GM23338 (cell line): ENCODE measurements around the gene CYFIP2.

Experiments
- CREB1 ChIP-seq: fragments of 250-450 bp; sonication (Bioruptor Pico); IDR thresholded peaks from 2 replicates; pipeline ENCODE4 v1.5.0; 2020; ENCODE audit warnings: low read depth, mild to moderate bottlenecking, moderate library complexity
- EZH2 ChIP-seq: fragments of 200-600 bp; sonication (generic); IDR thresholded peaks from one replicate; pipeline ENCODE4 v1.8.0; 2017; ENCODE audit warnings: antibody characterized with exemption, mild to moderate bottlenecking, low read depth; ENCODE audit not compliant: unreplicated experiment
- EZH2phosphoT487 ChIP-seq: fragments of 200-600 bp; sonication (generic); IDR thresholded peaks from one replicate; pipeline ENCODE4 v1.8.1; 2018; ENCODE audit warnings: antibody characterized with exemption; ENCODE audit not compliant: unreplicated experiment
- JUNB ChIP-seq: IDR thresholded peaks from one replicate; pipeline ENCODE4 v1.6.1; 2016; ENCODE audit warnings: antibody characterized with exemption; ENCODE audit not compliant: unreplicated experiment
- NANOG ChIP-seq: IDR thresholded peaks from 2 replicates; pipeline ENCODE4 v1.6.1; 2016; ENCODE audit warnings: antibody characterized with exemption, borderline replicate concordance
- POLR2AphosphoS5 ChIP-seq: IDR thresholded peaks from 2 replicates; pipeline ENCODE4 v1.6.1; 2016; ENCODE audit warnings: antibody characterized with exemption, low read depth
- ZNF114 ChIP-seq: fragments of 250-450 bp; sonication (Bioruptor Pico); IDR thresholded peaks from 2 replicates; pipeline ENCODE4 v1.5.0; 2020; ENCODE audit warnings: mild to moderate bottlenecking, moderate library complexity
- ZNF331 ChIP-seq: fragments of 250-450 bp; sonication (Bioruptor Pico); IDR thresholded peaks from 2 replicates; pipeline ENCODE4 v1.5.0; 2020; ENCODE audit warnings: low read depth, mild to moderate bottlenecking, moderate library complexity
- ZNF462 ChIP-seq: fragments of 250-450 bp; sonication (Bioruptor Pico); IDR thresholded peaks from 2 replicates; pipeline ENCODE4 v1.5.0; 2020; ENCODE audit warnings: mild to moderate bottlenecking, moderate library complexity
- TF ChIP-seq, protein P1 (sequence below), 2 experiments: fragments of 200-600 bp in 1 of 2; sonication (generic) in 1 of 2; conservative IDR thresholded peaks; 2 replicates each; pipeline versions ENCODE4 v1.5.1 to v1.6.1; 2016 to 2017; ENCODE audit warnings: antibody characterized with exemption in 2 of 2, low read depth in 2 of 2, mild to moderate bottlenecking in 2 of 2, moderate library complexity in 1 of 2
- TF ChIP-seq, protein P2 (sequence below): IDR thresholded peaks from one replicate; pipeline ENCODE4 v1.6.1; 2018; ENCODE audit warnings: antibody characterized with exemption; ENCODE audit not compliant: unreplicated experiment

GRCh38 chr5:157387041-157387563 is 121.2 kb downstream of the CYFIP2 start:
- TF ChIP-seq EZH2, result no peak
- TF ChIP-seq, protein P1, sequence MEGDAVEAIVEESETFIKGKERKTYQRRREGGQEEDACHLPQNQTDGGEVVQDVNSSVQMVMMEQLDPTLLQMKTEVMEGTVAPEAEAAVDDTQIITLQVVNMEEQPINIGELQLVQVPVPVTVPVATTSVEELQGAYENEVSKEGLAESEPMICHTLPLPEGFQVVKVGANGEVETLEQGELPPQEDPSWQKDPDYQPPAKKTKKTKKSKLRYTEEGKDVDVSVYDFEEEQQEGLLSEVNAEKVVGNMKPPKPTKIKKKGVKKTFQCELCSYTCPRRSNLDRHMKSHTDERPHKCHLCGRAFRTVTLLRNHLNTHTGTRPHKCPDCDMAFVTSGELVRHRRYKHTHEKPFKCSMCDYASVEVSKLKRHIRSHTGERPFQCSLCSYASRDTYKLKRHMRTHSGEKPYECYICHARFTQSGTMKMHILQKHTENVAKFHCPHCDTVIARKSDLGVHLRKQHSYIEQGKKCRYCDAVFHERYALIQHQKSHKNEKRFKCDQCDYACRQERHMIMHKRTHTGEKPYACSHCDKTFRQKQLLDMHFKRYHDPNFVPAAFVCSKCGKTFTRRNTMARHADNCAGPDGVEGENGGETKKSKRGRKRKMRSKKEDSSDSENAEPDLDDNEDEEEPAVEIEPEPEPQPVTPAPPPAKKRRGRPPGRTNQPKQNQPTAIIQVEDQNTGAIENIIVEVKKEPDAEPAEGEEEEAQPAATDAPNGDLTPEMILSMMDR (conservative IDR thresholded peaks at IDR 0.05; ENCODE audit: low read depth in 2 of 2), result no peak
- TF ChIP-seq POLR2AphosphoS5, result no peak
- TF ChIP-seq, protein P2, sequence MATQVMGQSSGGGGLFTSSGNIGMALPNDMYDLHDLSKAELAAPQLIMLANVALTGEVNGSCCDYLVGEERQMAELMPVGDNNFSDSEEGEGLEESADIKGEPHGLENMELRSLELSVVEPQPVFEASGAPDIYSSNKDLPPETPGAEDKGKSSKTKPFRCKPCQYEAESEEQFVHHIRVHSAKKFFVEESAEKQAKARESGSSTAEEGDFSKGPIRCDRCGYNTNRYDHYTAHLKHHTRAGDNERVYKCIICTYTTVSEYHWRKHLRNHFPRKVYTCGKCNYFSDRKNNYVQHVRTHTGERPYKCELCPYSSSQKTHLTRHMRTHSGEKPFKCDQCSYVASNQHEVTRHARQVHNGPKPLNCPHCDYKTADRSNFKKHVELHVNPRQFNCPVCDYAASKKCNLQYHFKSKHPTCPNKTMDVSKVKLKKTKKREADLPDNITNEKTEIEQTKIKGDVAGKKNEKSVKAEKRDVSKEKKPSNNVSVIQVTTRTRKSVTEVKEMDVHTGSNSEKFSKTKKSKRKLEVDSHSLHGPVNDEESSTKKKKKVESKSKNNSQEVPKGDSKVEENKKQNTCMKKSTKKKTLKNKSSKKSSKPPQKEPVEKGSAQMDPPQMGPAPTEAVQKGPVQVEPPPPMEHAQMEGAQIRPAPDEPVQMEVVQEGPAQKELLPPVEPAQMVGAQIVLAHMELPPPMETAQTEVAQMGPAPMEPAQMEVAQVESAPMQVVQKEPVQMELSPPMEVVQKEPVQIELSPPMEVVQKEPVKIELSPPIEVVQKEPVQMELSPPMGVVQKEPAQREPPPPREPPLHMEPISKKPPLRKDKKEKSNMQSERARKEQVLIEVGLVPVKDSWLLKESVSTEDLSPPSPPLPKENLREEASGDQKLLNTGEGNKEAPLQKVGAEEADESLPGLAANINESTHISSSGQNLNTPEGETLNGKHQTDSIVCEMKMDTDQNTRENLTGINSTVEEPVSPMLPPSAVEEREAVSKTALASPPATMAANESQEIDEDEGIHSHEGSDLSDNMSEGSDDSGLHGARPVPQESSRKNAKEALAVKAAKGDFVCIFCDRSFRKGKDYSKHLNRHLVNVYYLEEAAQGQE, result no peak
- no peak for TF ChIP-seq EZH2phosphoT487
- no peak for TF ChIP-seq CREB1 (CRISPR knock-in tag)
- TF ChIP-seq ZNF114, result no peak
- no peak for TF ChIP-seq NANOG
- TF ChIP-seq ZNF462 (CRISPR knock-in tag), result no peak
- no peak for TF ChIP-seq ZNF331 (CRISPR knock-in tag)
- no peak for TF ChIP-seq JUNB
